GM19438 (cell line): ENCODE data around the gene STK11.

Source experiments
- ATAC-seq: cut with Tn5 transposase; IDR thresholded peaks from one replicate; pipeline ENCODE4 v1.9.1; 2021; ENCODE audit warnings: low read depth; ENCODE audit not compliant: unreplicated experiment

Gene STK11

DNA sequence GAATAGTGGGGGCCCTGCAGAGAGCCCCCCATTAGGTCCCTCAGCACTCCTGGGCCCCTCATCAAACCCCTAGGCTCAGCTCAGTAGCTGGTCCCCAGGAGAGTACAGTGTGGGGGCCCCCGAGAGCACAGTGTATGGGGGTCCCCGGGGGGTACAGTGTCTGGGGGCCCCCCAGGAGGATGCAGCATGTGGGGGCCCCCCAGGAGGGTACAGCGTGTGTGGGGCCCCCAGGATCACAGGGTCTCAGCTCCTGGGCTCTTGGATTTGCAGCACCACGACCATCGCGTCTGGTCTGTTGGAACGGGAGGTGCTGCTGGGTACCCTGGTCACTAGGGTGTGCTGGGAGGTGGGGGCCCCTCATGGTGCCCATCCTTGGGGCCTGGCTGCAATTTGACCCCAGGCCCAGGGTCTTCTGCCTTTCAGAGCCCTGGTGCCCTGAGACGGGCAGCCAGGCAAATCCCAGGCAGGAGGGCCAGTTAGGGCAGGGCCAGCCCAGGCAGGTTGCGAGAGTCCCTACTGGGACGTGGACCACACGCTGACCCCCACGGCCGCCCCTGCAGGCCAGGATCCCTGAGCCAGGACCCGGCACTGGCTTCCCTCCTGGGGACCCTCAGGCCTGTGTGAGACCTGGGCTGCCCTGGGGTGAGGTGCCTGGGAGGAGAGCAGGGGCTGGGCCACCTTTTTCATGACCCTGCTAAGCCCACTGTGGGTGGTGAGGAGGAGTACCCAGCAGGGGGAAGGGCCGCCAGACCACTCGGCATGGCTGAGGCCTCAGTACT is 18.7 kb downstream of the STK11 start:
- ATAC-seq = no peak

DNA sequence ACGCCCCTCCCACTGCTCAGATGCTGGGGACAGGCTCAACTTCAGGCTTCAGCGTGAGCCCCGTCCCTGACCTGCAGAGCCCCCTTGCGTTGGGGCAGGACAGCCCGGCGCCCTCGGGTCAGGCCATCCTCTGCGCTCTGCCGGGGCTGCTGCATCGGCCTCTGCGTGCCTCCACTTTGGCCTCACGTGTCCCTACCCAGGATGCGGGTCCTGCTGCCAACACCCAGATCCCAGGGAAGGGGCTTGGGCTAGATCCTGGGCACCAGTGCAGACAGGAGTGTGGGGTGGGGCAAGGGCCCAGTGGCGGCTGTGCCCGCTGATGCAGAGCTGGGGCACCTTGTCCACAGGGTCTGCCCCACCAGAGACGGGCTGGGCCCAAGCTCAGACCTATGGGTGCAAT is 19.3 kb downstream of the STK11 start:
- no peak for ATAC-seq

DNA sequence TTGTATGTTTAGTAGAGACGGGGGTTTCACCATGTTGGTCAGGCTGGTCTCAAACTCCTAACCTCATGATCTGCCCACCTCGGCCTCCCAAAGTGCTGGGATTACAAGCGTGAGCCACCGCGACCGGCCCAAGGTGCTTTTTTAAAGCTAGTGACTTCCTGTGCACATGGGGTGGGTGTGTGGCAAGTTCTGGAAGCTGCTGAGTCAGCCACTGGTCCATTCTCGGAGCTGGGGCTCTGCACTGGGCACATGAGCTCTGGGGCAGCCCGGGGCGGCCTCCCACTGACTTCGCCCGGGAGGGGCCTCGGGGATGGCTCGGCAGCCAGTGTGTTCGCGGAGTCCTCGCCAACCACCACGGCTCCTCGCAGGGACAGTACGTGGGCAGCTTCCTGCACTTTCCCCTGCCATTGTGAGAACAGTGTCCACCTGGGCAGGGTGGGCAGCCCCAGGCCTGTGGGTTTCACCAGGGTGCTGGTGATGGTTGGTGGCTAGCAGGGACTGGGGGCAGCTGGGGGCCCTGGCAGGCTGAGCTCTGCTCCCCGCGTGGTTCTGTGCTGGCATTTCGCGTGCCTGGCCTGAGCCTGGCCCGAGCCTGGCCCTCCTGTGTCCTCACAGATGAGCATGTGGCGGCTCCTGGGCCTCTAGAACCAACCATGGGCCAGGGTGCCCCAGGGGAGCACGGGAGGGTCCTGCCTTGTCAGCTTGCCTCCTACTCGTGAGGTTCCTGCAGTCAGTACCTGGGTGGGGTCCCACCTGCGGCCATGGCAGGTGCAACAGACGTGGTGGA is 20.1 kb downstream of the STK11 start:
- no peak for ATAC-seq

DNA sequence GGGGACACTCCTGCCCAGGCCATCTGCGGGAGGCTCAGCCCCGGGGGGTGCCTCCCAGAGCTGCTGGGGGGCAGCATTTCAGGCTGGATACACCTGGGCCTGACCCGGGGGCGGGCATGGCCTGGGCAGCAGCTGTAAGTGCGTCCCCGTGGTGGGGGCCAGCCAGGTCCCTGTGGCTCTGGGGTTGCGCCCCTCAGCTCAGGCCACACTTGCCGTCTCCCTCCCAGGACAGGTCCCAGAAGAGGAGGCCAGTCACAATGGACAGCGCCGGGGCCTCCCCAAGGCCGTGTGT is 20.6 kb downstream of the STK11 start:
- ATAC-seq = no peak

DNA sequence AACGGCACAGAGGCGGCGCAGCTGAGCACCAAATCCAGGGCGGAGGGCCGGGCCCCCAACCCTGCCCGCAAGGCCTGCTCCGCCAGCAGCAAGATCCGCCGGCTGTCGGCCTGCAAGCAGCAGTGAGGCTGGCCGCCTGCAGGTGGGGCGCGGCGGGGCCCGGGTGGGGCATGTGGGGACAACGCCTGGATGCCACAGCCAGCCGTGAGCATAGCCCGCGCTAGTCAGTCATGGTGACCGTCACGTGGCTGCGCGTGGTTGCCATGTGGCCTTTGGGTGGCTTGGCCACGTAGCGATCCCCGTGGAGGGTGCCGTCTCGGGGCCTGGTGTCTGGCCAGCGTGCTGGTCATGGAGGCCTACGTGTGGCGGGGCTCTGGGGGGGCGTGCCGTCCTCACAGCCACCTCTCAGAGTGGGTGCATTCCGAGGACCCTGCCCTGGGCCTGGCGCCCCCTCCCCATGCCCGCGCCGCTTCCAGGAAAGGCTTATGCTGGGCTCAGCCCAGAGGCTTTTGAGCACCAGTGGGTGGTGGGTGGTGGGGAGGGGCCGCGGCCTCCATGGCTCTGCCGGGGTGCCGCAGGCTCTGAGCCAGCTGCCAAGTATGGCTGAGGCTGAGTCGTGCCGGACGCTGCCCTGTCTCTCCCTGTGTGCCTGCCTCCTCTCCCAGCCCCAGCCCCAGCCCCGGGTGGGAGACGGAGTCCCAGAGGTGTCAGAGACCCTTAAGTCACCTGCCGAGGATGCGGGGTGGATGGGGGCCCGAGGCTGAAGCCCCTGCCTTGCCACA is 21.1 kb downstream of the STK11 start:
- no peak for ATAC-seq

DNA sequence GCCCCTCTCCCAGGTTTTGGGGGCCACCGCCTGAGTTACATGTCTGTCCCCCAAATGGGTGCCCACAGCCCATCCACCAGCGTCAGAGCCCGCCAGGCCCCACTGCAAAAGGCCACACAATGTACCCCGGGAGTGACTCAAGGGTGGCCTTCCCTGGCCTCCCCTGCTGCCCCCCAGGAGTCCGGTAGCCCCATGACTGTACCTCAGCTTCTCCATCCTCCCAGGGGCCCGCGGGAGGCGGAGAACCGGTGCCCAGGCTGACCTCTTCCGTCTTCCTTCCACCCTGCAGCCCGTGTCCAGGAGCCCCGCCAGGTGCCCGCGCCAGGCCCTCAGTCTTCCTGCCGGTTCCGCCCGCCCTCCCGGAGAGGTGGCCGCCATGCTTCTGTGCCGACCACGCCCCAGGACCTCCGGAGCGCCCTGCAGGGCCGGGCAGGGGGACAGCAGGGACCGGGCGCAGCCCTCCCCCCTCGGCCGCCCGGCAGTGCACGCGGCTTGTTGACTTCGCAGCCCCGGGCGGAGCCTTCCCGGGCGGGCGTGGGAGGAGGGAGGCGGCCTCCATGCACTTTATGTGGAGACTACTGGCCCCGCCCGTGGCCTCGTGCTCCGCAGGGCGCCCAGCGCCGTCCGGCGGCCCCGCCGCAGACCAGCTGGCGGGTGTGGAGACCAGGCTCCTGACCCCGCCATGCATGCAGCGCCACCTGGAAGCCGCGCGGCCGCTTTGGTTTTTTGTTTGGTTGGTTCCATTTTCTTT is 21.9 kb downstream of the STK11 start:
- no peak for ATAC-seq

DNA sequence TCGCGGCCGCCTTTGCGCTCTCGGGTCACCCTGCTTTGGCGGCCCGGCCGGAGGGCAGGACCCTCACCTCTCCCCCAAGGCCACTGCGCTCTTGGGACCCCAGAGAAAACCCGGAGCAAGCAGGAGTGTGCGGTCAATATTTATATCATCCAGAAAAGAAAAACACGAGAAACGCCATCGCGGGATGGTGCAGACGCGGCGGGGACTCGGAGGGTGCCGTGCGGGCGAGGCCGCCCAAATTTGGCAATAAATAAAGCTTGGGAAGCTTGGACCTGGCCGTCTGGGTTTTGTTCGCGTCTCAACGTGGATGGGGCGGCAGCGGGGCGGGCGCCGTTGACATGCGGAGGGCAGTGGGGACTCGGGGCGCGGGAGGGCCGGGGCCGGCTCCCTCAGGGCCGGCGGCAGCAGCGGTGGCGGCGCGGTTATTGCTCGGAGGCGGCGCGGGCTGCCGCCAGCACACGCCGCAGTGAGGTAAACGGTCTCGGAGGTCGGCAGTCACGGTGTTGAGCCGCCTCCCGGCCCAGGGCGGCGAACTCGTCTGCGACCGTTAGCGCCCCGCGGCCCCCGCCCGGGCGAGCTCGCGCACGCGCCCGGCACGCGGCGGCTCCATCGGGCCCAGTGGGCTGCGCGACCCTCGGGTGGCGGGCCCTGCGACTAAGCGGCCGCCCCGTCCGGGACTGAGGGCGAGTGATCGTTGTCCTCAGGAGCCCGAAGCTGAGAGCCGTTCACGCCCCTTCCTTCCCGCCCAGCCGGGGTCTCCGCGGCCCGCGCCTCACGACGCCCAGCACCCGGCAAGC is 22.8 kb downstream of the STK11 start:
- ATAC-seq = no peak

DNA sequence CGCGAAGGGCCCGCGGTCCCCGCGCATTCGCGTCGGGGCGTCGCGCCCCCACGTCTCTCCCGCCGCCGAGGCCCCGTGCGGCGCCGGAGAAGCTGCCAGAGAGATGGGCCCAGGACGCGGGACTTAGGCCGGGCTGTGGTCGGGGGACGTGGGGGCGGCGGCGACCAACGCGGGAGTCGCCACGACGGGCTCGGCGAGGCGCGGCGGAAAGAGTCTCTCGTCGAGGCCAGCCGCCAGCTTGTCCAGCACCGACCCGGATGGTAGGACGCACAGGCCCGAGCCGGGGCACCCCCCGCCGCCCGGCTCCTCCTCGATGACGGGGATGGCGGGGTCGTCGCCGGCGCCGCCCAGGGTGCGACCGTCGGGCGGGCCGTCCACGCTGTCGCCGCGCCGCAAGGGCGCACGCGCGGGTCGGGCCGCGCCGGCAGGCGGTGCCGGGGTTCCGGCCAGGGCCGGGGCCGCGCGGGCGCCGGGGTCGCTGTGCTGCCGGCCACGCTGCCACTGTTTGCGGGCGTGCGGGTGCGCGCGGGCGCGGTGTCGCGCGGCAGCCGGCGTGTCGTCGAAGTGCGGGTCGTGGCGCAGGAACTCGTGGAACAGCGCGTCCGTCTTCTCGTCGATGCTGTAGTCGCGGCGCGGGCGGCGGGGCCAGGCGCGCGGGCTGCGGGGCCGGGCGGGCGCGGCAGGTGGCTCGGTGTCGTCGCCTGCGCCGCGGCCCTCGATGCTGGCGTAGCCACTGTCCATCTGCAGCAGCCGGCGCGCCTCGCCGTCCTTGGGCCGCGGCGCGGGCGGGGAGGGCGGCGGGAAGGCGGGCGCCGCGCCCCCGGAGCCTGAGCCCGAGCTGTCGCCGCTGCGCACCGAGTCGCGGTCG is 23.7 kb downstream of the STK11 start:
- no peak for ATAC-seq

DNA sequence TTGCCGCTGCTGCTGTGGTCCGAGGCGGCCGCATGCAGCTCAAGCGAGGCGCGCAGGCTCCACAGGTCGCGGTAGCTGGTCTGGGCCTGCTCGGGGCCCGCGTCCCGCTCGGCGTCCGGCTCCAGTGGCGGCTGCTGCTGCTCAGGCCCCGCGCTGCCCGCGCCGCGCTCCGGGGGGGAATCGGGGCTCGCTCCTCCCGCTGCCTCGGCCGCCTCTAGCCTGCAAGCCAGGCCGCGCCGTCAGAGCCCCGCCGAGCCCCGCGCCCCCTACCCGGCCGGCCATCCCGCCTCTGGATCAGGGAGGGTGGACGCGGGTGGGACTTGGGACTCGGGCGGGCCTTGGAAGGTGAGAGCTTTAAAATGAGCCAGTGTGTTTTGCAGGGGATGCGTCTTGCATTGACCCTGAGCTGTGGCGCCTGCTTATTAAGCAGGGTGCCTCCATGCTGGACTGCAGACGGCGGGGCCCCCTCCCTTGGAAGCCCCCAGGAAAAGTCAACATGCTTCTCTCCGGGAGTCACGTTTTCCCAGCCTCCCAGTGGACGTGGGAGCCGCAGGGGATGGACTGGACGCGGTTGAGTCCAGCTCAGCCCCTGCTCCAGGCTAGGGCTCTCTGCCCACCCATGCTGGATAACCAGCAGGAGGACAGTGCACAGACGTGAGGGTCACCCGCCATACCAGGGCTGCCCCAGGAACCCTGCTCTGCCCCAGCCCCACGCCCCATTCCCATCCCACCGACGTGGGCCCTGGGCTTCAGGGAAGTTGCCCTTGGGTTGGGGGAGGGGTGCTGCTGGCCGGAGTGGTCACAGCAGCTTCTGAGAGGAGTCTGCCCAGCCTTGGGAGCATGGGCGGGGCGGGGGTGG is 24.6 kb downstream of the STK11 start:
- ATAC-seq = no peak

DNA sequence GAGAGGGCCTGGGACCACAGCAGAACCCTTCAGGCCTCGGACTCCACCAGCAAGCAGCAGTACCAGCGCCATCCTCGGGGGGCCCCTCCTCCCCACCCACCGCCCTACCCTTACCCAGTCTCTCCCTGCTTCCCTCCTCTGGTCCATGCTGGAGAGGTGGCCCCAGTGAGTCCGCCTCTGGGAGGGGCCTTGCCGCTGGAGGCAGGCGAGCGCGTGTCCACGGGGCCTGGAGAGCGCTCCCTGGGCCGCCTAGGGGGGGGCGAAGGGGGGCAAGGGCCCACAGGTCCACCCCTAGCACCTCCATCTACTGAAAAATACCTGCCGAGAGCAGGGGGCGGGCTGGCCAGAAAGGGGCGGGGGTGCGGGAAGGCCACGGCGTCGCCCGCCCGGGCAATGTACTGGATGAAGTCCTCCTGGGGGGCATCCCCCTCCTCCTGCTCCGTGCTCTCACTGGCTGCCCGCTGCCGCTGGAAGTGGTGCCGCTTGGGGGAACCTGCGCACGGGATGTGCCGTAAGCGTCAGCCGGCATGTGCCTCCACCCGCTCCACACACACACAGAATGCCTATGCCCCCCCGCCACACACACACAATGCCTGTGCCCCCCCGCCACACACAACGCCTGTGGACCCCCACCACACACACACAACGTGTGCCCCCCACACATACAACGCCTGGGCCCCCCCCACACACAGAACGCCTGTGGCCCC is 25.4 kb downstream of the STK11 start:
- no peak for ATAC-seq

DNA sequence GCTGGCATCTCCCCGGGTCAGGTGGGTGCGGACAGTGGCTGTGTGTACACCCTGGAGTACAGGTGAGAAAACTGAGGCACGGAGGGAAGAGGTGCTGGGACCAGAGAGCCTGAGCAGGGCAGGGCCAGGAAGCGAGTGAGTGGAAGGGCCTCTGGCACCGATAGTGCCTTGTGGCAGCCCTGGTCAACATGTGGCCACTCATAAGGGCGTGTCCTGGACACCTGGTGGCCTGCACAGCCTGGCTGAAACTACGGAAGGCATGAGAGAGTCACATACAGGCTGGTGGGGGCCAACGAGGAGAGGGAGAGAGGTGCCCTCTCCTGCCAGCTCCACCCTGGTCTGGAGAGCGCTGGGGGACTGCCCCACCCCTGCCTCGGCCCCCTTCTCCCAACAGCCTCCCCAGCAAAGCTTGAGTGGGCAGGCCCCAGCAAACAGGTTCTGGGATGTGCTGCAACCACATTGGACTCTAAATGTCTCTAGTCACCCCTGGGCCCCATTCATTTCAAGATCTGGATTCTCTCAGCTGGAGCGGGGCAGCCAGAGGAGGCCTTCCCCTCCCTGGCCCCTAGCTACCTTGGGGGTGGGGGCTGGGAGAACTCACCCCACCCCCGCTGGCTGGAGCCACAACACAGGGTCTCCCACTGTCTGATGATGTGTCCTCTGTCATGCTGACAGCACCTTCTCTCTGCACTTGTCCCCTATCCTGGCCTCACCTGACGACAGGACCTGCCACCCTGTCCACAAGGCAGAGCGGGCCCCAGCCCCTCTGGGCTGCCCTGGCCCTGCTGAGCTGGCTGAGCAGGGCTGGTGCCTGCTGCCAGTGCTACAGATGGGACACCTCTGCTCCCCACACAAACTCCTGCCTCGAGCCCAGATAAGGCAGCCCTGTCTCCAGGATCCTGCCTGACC is 26.4 kb downstream of the STK11 start:
- ATAC-seq = no peak

DNA sequence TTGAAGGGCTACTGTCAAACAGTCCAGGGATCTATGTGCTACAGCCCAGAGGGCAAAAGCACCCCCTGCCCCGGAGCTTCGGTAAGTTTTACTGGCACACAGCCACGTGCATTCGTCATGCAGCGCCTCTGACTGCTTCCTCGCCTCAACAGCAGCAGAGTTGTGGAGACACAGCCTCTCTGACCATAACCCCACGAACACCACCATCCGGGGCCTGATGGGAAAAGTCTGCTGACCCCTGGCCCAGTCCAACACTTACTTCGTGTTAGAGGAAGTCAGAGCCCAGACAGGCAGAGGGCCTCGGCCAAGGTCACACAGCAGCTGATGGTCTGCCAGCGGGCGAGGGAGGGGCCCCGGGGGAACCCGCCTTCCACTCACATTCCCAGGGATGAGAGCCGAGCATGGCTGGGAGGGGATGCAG is 27.1 kb downstream of the STK11 start:
- no peak for ATAC-seq

DNA sequence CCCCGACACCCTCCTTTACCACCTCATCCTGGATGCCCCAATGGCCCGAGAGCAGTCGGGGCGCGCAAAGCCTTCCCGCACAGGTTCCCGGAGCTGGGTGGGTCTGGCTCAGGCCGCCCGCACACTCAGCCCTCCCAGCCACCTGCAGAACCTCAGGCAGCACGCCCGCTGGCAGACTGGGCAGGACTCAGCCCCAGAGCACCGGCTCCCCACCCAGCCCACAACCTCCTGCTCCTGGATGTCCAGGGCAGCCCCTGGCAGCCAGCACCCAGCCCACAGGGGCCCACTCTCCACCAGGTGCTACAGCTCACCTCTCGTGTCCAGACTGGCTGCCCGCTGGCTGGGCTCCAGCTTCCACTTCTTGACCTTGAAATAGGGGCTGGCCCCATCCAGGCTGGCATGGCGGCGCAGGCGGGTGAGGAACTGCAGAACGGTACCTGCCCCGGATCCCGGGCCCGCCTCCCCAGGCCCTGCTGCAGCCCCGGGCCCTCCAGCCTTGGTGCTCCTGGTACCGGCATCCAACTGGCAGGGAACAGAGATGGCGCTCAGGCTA is 27.6 kb downstream of the STK11 start:
- no peak for ATAC-seq

DNA sequence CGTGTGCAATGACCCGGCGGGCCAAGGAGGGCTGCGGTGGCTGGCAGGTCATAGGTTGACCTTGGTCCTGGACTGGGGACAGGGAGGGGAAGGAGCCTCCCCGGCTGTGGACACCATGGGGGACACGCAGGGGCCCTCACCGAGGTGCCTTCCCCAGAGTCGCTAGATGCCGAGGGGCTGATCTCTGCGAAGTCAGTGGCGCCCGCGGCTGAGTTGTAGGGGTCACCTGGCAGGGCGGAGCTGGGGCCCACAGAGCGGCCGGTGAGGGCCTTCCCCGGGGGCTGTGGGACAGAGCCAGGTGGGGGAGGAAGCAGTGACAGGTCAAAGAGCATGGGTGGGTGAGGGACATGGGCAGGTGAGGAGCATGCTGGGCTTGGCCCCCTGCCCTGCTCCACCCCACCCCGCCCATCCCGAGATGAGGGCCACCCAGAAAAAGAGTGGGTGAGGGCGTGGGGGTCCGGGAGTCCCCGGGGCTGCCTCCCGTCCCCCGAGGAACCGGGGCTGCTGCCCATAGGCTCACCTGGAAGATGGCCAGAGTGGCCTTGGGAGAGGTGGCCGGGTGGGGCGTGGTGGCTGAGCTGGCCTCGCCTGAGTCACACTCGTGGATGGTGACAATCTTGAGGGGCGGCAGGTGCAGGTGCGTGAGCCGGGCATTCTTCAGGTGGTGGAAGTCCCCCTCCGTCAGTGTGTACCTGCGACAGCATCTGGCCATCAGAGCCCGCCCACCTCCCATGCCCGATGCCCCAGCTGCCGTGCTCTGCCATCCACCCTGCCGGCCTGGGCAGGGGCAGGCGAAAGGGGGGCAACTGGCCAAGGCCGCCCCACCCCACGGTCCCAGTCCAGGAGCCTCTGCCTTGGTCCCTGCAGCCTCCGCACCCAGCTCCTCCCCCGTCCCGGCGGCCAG is 28.7 kb downstream of the STK11 start:
- ATAC-seq = no peak

DNA sequence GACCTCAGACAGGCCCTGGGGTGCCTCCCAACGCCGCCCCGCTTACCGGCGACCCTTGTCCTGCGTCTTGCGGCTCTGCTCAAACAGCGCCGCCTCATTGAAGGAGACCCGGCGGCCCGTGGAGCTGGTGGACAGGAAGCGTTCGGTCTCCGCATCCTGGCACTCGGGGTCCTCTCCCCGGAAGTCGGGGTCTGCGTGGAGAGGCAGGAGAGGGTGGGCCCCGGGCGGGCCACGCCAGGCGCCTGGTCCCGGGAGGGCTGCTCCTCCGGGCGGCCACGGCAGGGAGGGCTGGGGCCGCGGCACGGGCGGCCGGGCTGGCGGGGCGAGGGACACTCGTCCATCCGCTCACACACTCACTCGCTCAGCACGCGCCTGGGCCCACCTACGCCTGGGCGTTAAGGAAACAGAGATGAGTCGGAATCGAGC is 29.4 kb downstream of the STK11 start:
- no peak for ATAC-seq
